CD14-positive monocyte (primary cell): ENCODE measurements around the gene ABHD14A. TPM values are rescaled to one million over a fixed set of nuclear protein-coding genes. Genes with fewer than 3 reads are reported as not detected.

Source experiments
- DNase-seq, 3 donors: peaks; one replicate each; pipeline ENCODE4 v3.0.0-alpha.2; 2011 to 2022
- H2AFZ ChIP-seq: 2 replicates; pipeline ENCODE4 v1.6.0; 2012; ENCODE audit warnings: mild to moderate bottlenecking, low read depth, low read length, inconsistent platforms; ENCODE audit not compliant: insufficient read depth, poor library complexity, severe bottlenecking
- H3K27ac ChIP-seq, 2 donors: 1 replicate in 1 of 2; 2 replicates in 1 of 2; pipeline ENCODE4 v1.5.1; 2012 to 2013; ENCODE audit warnings: low read length in 2 of 2, control low read depth in 1 of 2, inconsistent platforms in 1 of 2, low read depth in 1 of 2, mild to moderate bottlenecking in 1 of 2
- H3K27me3 ChIP-seq, 2 donors: one replicate each; pipeline versions ENCODE4 v1.6.0 to v1.6.1; 2011 to 2013; ENCODE audit warnings: low read length in 2 of 2; ENCODE audit not compliant: control insufficient read depth in 2 of 2, insufficient read depth in 2 of 2
- H3K36me3 ChIP-seq, 2 donors: replicated peaks in 1 of 2; 1 replicate in 1 of 2; 2 replicates in 1 of 2; pipeline versions ENCODE4 v1.5.1 to v1.6.1; 2012 to 2013; ENCODE audit warnings: low read length in 2 of 2, control low read depth in 1 of 2, inconsistent platforms in 1 of 2, mild to moderate bottlenecking in 1 of 2; ENCODE audit not compliant: insufficient read depth in 2 of 2, control insufficient read depth in 1 of 2
- H3K4me1 ChIP-seq, 2 donors: 1 replicate in 1 of 2; 2 replicates in 1 of 2; pipeline versions ENCODE4 v1.5.1 to v1.6.1; 2012 to 2013; ENCODE audit warnings: low read length in 2 of 2, control low read depth in 1 of 2, inconsistent platforms in 1 of 2, mild to moderate bottlenecking in 1 of 2, moderate library complexity in 1 of 2; ENCODE audit not compliant: insufficient read depth in 2 of 2, control insufficient read depth in 1 of 2
- H3K4me2 ChIP-seq: replicated peaks from 2 replicates; pipeline ENCODE3; 2012; ENCODE audit warnings: low read length, moderate library complexity, mild to moderate bottlenecking; ENCODE audit not compliant: poor library complexity, severe bottlenecking; ENCODE audit errors: extremely low read depth
- H3K4me3 ChIP-seq, 3 experiments: fragments of 200-600 bp in 1 of 3; sonication (generic) in 1 of 3; replicated peaks in 1 of 3; 1 replicate in 2 of 3; 2 replicates in 1 of 3; pipeline ENCODE4 v1.5.1; 2011 to 2013; ENCODE audit warnings: low read length in 3 of 3, mild to moderate bottlenecking in 3 of 3, control low read depth in 2 of 3, low read depth in 2 of 3, inconsistent platforms in 1 of 3, moderate library complexity in 1 of 3
- H3K79me2 ChIP-seq: 2 replicates; pipeline ENCODE4 v1.6.0; 2012; ENCODE audit warnings: mild to moderate bottlenecking, control low read depth, inconsistent platforms, low read length, moderate library complexity; ENCODE audit not compliant: insufficient read depth
- H3K9ac ChIP-seq: 2 replicates; pipeline ENCODE4 v1.6.0; 2017; ENCODE audit warnings: low read length, mild to moderate bottlenecking; ENCODE audit not compliant: insufficient read depth, poor library complexity, severe bottlenecking
- H3K9me3 ChIP-seq, 2 donors: replicated peaks in 1 of 2; 1 replicate in 1 of 2; 2 replicates in 1 of 2; pipeline versions ENCODE4 v1.5.1 to v1.6.1; 2012 to 2013; ENCODE audit warnings: low read length in 2 of 2, control low read depth in 1 of 2; ENCODE audit not compliant: control insufficient read depth in 1 of 2, insufficient read depth in 1 of 2
- H4K20me1 ChIP-seq: 2 replicates; pipeline ENCODE4 v1.6.0; 2012; ENCODE audit warnings: mild to moderate bottlenecking, low read length, control low read depth, moderate library complexity; ENCODE audit not compliant: insufficient read depth
- H3K27ac Mint-ChIP-seq, 7 donors: one replicate each; pipeline ENCODE4 v1.8.0; 2020; ENCODE audit warnings: mild to moderate bottlenecking in 7 of 7, mixed read lengths in 7 of 7, moderate library complexity in 6 of 7, inconsistent platforms in 2 of 7
- H3K27me3 Mint-ChIP-seq, 3 donors: one replicate each; pipeline ENCODE4 v1.8.0; 2021 to 2022; ENCODE audit warnings: low read depth in 3 of 3, mild to moderate bottlenecking in 3 of 3, mixed read lengths in 3 of 3, moderate library complexity in 3 of 3, inconsistent platforms in 1 of 3
- H3K36me3 Mint-ChIP-seq, 2 donors: one replicate each; pipeline ENCODE4 v1.8.0; 2020; ENCODE audit warnings: mixed read lengths in 2 of 2, inconsistent platforms in 1 of 2, mild to moderate bottlenecking in 1 of 2
- H3K4me1 Mint-ChIP-seq: one replicate; pipeline ENCODE4 v1.8.0; 2020; ENCODE audit warnings: mild to moderate bottlenecking, mixed read lengths
- H3K4me3 Mint-ChIP-seq, 2 donors: one replicate each; pipeline ENCODE4 v1.8.0; 2020; ENCODE audit warnings: mild to moderate bottlenecking in 2 of 2, mixed read lengths in 2 of 2, moderate library complexity in 1 of 2
- H3K9me3 Mint-ChIP-seq, 7 donors: one replicate each; pipeline ENCODE4 v1.8.0; 2020 to 2022; ENCODE audit warnings: mixed read lengths in 7 of 7, mild to moderate bottlenecking in 6 of 7, moderate library complexity in 6 of 7, inconsistent platforms in 2 of 7
- CTCF ChIP-seq: fragments of 200-600 bp; IDR thresholded peaks from one replicate; pipeline ENCODE4 v1.8.0; 2022; ENCODE audit warnings: antibody characterized with exemption, mild to moderate bottlenecking
- WGBS: methylation state at CpG from one replicate; pipeline ENCODE4 v1.1.5; 2013; ENCODE audit warnings: missing lambda C conversion rate; ENCODE audit not compliant: insufficient coverage; 5-methylcytosine and 5-hydroxymethylcytosine counted together
- intact Hi-C, 2 donors: fragments of 100-400 bp; cut with micrococcal nuclease; formaldehyde crosslinking; loops; one replicate each; pipeline versions ENCODE4 v1.15.0 to v1.15.1; 2023
- polyA plus RNA-seq, 3 donors: library from polyadenylated mRNA; depleted of rRNA in 1 of 3; unstranded in 2 of 3; stranded (reverse) in 1 of 3; fragments of 300-500 nt in 2 of 3; fragments of >200 nt in 1 of 3; fragmentation: Illumina TruSeq in 2 of 3; gene quantifications; 1 replicate in 2 of 3; 2 replicates in 1 of 3; pipeline ENCODE4 v1.2.3, GENCODE V29; 2012 to 2021

The ABHD14A gene
- polyA plus RNA-seq, 3 donors = 6.9 to 13.2 (median 11.7) TPM

- Histone ChIP-seq H2AFZ (no peak overlapping the region), H3K4me1 (no peaks in the 10 kb centered on the region), H3K36me3 (no peaks in the 10 kb centered on the region), H3K79me2 (no peaks in the 10 kb centered on the region), H3K27me3 (no peaks in the 10 kb centered on the region), H3K4me3 (no peak overlapping the region), H4K20me1 (no peaks in the 10 kb centered on the region), H3K27ac (no peak overlapping the region), H3K4me2 (no peak overlapping the region), H3K9ac (no peak overlapping the region), H3K9me3 (no peaks in the 10 kb centered on the region)
- H3K4me3 Mint-ChIP-seq = no peak overlapping the region
- intact Hi-C loops = no loop called here
- H3K4me1 Mint-ChIP-seq = no peaks in the 10 kb centered on the region
- no peak overlapping the region for H3K27ac Mint-ChIP-seq
- H3K9me3 Mint-ChIP-seq = no peaks in the 10 kb centered on the region
- no peak for TF ChIP-seq CTCF
- DNase-seq = no peak
- peaks cover 1 to 4% (median 1%) of the 10 kb centered on the region in 3 donors for H3K27me3 Mint-ChIP-seq
- 86% methylated on average over 4 of the region's 7 CpGs for WGBS
- H3K36me3 Mint-ChIP-seq = no peaks in the 10 kb centered on the region
Observed at GRCh38 chr3:52025453-52025852, 50.6 kb downstream of the ABHD14A start.

GRCh38 chr3:52026041-52026440 lies 51.2 kb downstream of the ABHD14A start:
- Histone ChIP-seq H3K4me2 (no peak overlapping the region), H3K27ac (no peak overlapping the region), H3K36me3 (no peaks in the 10 kb centered on the region), H3K79me2 (no peaks in the 10 kb centered on the region), H4K20me1 (no peaks in the 10 kb centered on the region), H2AFZ (no peak overlapping the region), H3K9ac (no peak overlapping the region), H3K27me3 (no peaks in the 10 kb centered on the region), H3K4me3 (no peak overlapping the region), H3K4me1 (no peaks in the 10 kb centered on the region), H3K9me3 (no peaks in the 10 kb centered on the region)
- intact Hi-C loops = no loop called here
- peaks cover 1 to 4% (median 1%) of the 10 kb centered on the region in 3 donors for H3K27me3 Mint-ChIP-seq
- H3K4me1 Mint-ChIP-seq = no peaks in the 10 kb centered on the region
- no peak overlapping the region for H3K4me3 Mint-ChIP-seq
- H3K36me3 Mint-ChIP-seq = no peaks in the 10 kb centered on the region
- no peak for DNase-seq
- H3K9me3 Mint-ChIP-seq = no peaks in the 10 kb centered on the region
- WGBS = 91% methylated on average over 4 of the region's 4 CpGs
- no peak for TF ChIP-seq CTCF
- no peak overlapping the region for H3K27ac Mint-ChIP-seq
